GM18519 (cell line): Measurements from ENCODE around the gene USP37.

Experiments
- ATAC-seq: cut with Tn5 transposase; IDR thresholded peaks from one replicate; pipeline ENCODE4 v1.9.1; 2021; ENCODE audit warnings: mild to moderate bottlenecking, moderate library complexity; ENCODE audit not compliant: unreplicated experiment, low FRiP score

Gene USP37

DNA sequence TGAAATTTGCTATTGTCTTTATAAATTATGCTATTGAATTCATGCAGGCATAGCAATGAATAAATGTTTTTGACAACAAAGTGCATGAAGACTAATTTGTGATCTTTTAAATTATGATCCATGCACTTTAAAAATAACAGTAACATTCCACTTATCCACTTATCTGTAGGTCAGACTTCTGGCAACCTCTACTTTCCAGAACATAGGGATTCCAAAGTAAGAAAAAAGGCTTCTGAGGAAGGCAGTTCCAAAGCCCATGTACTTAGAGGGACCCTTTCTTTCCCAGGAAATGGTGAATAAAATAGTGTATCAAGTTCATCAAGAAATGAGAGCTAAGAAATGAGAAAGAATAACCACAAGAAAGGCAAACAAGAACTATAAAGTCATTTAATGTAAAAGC lies 90.9 kb downstream of the USP37 start:
- no peak for ATAC-seq

GRCh38 chr2:218476676-218477075 lies 91.5 kb downstream of the USP37 start:
- no peak for ATAC-seq

GRCh38 chr2:218474527-218474926 lies 93.6 kb downstream of the USP37 start:
- ATAC-seq = no peak

- ATAC-seq = no peak
Measured at GRCh38 chr2:218472988-218473387, 95.2 kb downstream of the USP37 start.

DNA sequence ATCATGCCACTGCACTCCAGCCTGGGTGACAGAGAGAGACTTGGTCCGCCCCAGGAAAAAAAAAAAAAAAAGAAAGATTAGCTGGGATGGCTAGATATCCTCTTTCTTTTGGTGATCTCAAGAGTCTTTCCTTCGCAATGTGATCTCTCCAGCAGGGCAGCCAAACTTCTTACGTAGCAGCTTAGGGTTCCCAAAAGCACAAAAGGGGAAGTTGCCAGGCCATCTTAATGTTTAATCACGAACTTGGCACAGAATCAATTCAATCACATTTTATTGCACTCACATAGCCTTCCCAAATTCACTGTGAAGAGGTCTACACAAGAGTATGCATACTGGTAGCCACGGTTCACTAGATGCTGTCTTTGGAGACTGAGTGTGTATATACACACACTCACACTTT lies 96.2 kb downstream of the USP37 start:
- no peak for ATAC-seq

- no peak for ATAC-seq
Measured at GRCh38 chr2:218471036-218471435, 97.1 kb downstream of the USP37 start.

- no peak for ATAC-seq
Measured at GRCh38 chr2:218470448-218470847, 97.7 kb downstream of the USP37 start.

GRCh38 chr2:218465987-218466633 lies 102.0 kb downstream of the USP37 start:
- ATAC-seq = no peak

DNA sequence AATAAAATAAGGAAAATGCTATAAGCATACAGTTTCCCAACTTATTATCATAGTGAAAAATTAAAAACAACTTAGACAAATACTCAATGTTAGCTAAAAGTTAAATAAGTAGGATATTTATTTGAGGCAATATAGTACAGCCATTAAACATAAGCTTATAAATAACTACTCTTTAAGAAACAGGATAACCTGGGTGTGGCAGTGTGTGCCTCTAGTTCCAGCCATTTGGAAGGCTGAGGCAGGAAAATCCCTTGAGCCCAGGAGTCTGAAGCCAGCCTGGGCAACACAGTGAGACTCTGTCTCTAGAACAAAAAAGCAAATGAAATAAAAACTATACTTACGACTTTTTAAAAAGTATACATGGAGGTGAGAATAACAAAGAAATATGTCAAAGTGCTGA lies 109.6 kb downstream of the USP37 start:
- ATAC-seq = no peak

GRCh38 chr2:218456849-218457248 lies 111.3 kb downstream of the USP37 start:
- ATAC-seq = no peak

DNA sequence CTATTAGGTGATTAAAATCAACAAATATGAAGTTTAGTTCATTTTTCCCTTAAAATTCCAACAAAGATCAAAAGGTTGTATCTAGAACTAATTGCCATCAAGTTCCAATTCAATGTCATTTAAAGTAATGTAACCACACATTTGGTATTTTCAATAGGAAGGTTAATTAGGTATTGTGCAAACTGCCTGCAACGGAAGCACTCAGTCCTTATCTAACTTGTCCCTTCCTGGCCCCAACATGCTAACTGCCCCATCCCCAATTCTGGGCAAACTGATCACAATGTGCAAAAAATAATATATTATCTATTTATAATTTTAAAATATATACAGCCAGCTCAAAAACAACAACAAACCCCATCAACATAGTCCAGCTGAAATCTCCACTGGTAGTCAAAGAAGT lies 116.1 kb downstream of the USP37 start:
- ATAC-seq = no peak

- no peak for ATAC-seq
Measured at GRCh38 chr2:218448934-218449333, 119.2 kb downstream of the USP37 start.

GRCh38 chr2:218447072-218447471 lies 121.1 kb downstream of the USP37 start:
- ATAC-seq = no peak

GRCh38 chr2:218446547-218446946 lies 121.6 kb downstream of the USP37 start:
- ATAC-seq = no peak

- ATAC-seq = no peak
Measured at GRCh38 chr2:218445602-218446001, 122.5 kb downstream of the USP37 start.

- ATAC-seq = no peak
Measured at GRCh38 chr2:218444692-218445357, 123.3 kb downstream of the USP37 start.

GRCh38 chr2:218438596-218438995 lies 129.6 kb downstream of the USP37 start:
- ATAC-seq = no peak

DNA sequence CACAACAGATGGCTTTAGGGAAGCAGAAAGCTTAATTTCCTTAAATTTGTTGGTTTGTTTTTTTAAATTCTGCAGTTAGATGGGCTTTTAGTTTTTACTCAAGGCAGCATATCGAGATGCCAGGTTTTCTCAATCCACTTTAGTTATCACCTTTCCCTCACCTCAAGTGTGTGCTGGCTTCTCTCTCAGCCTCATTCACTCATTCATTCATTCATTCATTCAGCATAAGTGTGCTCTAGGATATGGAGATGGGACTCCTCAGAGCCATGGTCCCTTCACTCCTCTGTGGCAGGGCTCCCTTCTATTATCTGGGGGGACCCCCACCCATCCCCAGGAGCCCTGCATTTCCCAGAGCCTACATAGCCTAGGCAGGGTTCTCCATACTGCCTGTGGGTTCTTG lies 130.2 kb downstream of the USP37 start:
- ATAC-seq = no peak

GRCh38 chr2:218436992-218437391 lies 131.2 kb downstream of the USP37 start:
- no peak for ATAC-seq

DNA sequence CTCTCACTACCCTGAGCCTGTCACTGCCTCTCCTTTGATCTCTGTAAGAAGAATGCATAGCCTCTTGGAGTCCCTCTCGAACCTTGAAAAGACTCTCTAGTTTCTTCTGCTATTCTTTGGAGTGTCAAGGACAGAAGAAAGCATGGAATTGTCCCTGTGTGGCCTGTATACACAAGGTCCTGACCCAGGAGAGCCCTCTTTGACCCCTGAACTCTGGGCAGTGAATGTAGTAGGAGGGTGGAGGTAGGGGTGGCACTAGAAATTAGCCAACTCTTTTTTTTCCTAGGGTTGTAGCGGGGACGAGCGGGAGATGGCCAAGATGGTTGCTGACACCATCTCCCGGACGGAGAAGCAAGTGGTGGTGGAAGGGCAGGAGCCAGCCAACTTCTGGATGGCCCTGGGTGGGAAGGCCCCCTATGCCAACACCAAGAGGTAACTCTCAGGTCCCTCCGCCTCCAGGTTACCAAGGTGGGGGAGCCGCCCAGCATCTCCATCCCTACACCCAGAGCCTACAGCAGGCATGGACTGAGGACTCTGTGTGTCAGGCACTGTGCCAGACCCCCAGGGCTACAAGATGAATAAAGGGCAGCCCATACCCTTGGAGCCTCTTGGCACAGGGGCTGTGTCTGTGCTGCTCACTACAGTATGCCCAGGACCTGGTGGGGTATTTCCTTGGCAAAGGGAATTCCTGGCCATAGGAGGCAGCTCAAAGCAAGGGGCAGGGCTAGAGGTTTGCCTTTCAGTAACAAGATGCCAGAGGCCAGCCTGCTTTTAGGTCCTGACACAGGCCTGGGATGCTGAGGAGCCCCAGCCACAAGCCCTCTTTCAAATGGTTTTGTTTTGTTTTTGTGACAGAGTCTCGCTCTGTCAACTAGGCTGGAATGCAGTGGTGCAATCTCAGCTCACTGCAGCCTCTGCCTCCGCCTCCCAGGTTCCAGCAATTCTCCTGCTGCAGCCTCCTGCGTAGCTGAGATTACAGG lies 132.9 kb downstream of the USP37 start:
- ATAC-seq = no peak

DNA sequence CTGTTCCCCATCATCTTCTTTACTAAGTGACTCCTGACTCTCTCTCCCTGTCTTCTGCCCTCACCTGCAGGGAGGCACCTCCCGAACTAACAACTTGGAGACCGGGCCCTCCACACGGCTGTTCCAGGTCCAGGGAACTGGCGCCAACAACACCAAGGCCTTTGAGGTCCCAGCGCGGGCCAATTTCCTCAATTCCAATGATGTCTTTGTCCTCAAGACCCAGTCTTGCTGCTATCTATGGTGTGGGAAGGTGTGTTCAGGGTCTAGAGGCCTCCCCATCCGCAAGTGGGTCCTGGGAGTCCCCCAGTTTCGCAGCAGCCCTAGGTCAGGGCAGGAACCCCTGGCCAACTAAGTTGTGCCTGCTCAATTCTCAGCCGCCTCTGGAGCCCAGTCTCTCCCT lies 133.7 kb downstream of the USP37 start:
- no peak for ATAC-seq
